HepG2 (cell line): ENCODE measurements around the gene HECTD1. TPM values are rescaled to one million over a fixed set of nuclear protein-coding genes. Genes with fewer than 3 reads are reported as not detected.

ENCODE experiments used
- ATAC-seq: fragments of 200-7000 bp; cut with Tn5 transposase; 3 replicates; pipeline ENCODE4 v1.9.1; 2020; ENCODE audit warnings: mild to moderate bottlenecking, moderate library complexity
- BruUV-seq: library from RNA; stranded (reverse); fragments of 400-500 nt; replicated peaks from 2 replicates; lab custom pipeline; 2021; lab: Mats Ljungman, UMichigan
- CTCF ChIA-PET: fragments of 300-600 bp; formaldehyde crosslinking; extraction: SDS; loops from one replicate; lab custom pipeline; 2021; ENCODE audit warnings: low total read pairs, inconsistent platforms, low intra/inter-chr PET ratio; lab: Yijun Ruan, JAX
- POLR2A ChIA-PET: fragments of 350-600 bp; sonication (Branson Sonifier 250); formaldehyde crosslinking; loops from one replicate; lab custom pipeline; 2020; ENCODE audit warnings: antibody characterized with exemption, inconsistent platforms; lab: Yijun Ruan, JAX
- DNase-seq: peaks from one replicate; pipeline ENCODE4 v3.0.0-alpha.2; 2015; ENCODE audit warnings: low spot score
- FAIRE-seq: peaks from 3 replicates; lab custom pipeline; 2011; peaks lifted over from hg19 to GRCh38; lab: Jason Lieb, UNC
- H2AFZ ChIP-seq: one replicate; pipeline ENCODE4 v1.6.1; 2011; ENCODE audit warnings: low read length, inconsistent platforms
- H3K27ac ChIP-seq: fragments of 300-600 bp; 3 replicates; pipeline ENCODE4 v1.8.0; 2011; ENCODE audit warnings: mixed run types, mild to moderate bottlenecking, mixed read lengths, low read length, inconsistent platforms; ENCODE audit not compliant: insufficient read depth; ENCODE audit errors: extremely low read length
- H3K27me3 ChIP-seq, 2 experiments: fragments of 200-600 bp in 1 of 2; 2 replicates in 1 of 2; 3 replicates in 1 of 2; pipeline versions ENCODE4 v1.6.0 to v1.8.0; 2011; ENCODE audit warnings: low read length in 2 of 2, mild to moderate bottlenecking in 2 of 2, moderate library complexity in 2 of 2, inconsistent platforms in 1 of 2; ENCODE audit not compliant: insufficient read depth in 2 of 2, control insufficient read depth in 1 of 2
- H3K36me3 ChIP-seq, 2 experiments: fragments of 200-600 bp in 1 of 2; replicated peaks in 1 of 2; 2 replicates in 1 of 2; 3 replicates in 1 of 2; pipeline versions ENCODE4 v1.5.1 to v1.8.0; 2011; ENCODE audit warnings: low read length in 2 of 2, inconsistent platforms in 1 of 2; ENCODE audit not compliant: insufficient read depth in 2 of 2, control insufficient read depth in 1 of 2
- H3K4me1 ChIP-seq: 2 replicates; pipeline ENCODE4 v1.5.1; 2012; ENCODE audit warnings: low read length, inconsistent platforms; ENCODE audit not compliant: insufficient read depth
- H3K4me2 ChIP-seq: 2 replicates; pipeline ENCODE4 v1.6.0; 2011; ENCODE audit warnings: low read depth, low read length, inconsistent platforms
- H3K4me3 ChIP-seq, 3 experiments: fragments of 200-600 bp in 1 of 3; sonication (generic), shearing (Covaris generic) in 1 of 3; replicated peaks in 1 of 3; 2 replicates each; pipeline ENCODE4 v1.5.1; 2011 to 2016; ENCODE audit warnings: low read length in 3 of 3, inconsistent platforms in 2 of 3, low read depth in 2 of 3, mild to moderate bottlenecking in 2 of 3, control low read depth in 1 of 3, mixed read lengths in 1 of 3; ENCODE audit not compliant: insufficient read depth in 1 of 3
- H3K79me2 ChIP-seq: one replicate; pipeline ENCODE4 v1.6.1; 2011; ENCODE audit warnings: low read length, inconsistent platforms; ENCODE audit not compliant: insufficient read depth
- H3K9ac ChIP-seq: 2 replicates; pipeline ENCODE4 v1.6.0; 2011; ENCODE audit warnings: mild to moderate bottlenecking, low read depth, low read length, inconsistent platforms; ENCODE audit not compliant: insufficient read depth
- H3K9me3 ChIP-seq: 2 replicates; pipeline ENCODE4 v1.5.1; 2012; ENCODE audit warnings: mild to moderate bottlenecking, low read length
- H4K20me1 ChIP-seq: 2 replicates; pipeline ENCODE4 v1.6.0; 2011; ENCODE audit warnings: inconsistent platforms, mild to moderate bottlenecking, low read length, moderate library complexity; ENCODE audit not compliant: insufficient read depth
- ADNP ChIP-seq: sonication (generic); formaldehyde crosslinking; IDR thresholded peaks from 2 replicates; pipeline ENCODE4 v1.4.0; 2020; ENCODE audit warnings: missing genetic modification reagents
- AGO1 ChIP-seq: fragments of 200-400 bp; formaldehyde crosslinking; IDR thresholded peaks from 2 replicates; pipeline ENCODE4 v1.6.1; 2017; ENCODE audit warnings: mild to moderate bottlenecking, low read depth, low read length, moderate library complexity; ENCODE audit not compliant: poor library complexity, severe bottlenecking
- HMGA1 ChIP-seq: sonication (generic); formaldehyde crosslinking; conservative IDR thresholded peaks from 2 replicates; pipeline ENCODE4 v1.4.0; 2020; ENCODE audit warnings: missing genetic modification reagents
- RFX5 ChIP-seq: IDR thresholded peaks from 2 replicates; pipeline ENCODE4 v1.6.1; 2011; ENCODE audit warnings: low read depth, low read length, improper control_type of control experiment
- SP140L ChIP-seq: sonication (generic); formaldehyde crosslinking; IDR thresholded peaks from 2 replicates; pipeline ENCODE4 v1.4.0; 2020; ENCODE audit warnings: missing genetic modification reagents, borderline replicate concordance
- TARDBP ChIP-seq: sonication (generic); formaldehyde crosslinking; IDR thresholded peaks from 2 replicates; pipeline ENCODE4 v1.8.0; 2022; ENCODE audit warnings: mild to moderate bottlenecking, missing genetic modification reagents
- ZNF121 ChIP-seq: sonication (generic); formaldehyde crosslinking; IDR thresholded peaks from 2 replicates; pipeline ENCODE4 v1.5.0; 2020; ENCODE audit warnings: mild to moderate bottlenecking, missing genetic modification reagents
- ZNF598 ChIP-seq: sonication (generic); formaldehyde crosslinking; IDR thresholded peaks from 2 replicates; pipeline ENCODE4 v1.5.1; 2020; ENCODE audit warnings: mild to moderate bottlenecking, missing genetic modification reagents, borderline replicate concordance
- ZNF776 ChIP-seq: sonication (generic); formaldehyde crosslinking; IDR thresholded peaks from 2 replicates; pipeline ENCODE4 v1.4.0; 2020; ENCODE audit warnings: mild to moderate bottlenecking, missing genetic modification reagents
- WGBS: methylation state at CpG from one replicate; pipeline ENCODE4 v1.1.6; 2017; ENCODE audit warnings: low lambda C conversion rate; 5-methylcytosine and 5-hydroxymethylcytosine counted together
- in situ Hi-C: cut with HindIII; loops from 2 replicates; pipeline ENCODE4 v1.10.0; 2017; ENCODE audit warnings: low pct_unique_long_range_greater_than_20kb; ENCODE audit not compliant: extremely low pct_ligation_motif_present
- intact Hi-C: fragments of 100-400 bp; cut with micrococcal nuclease; formaldehyde crosslinking; loops from one replicate; pipeline ENCODE4 v1.10.0; 2022; ENCODE audit not compliant: unreplicated experiment
- polyA plus RNA-seq, 8 experiments: library from polyadenylated mRNA; depleted of rRNA in 3 of 8; stranded (reverse) in 7 of 8; unstranded in 1 of 8; fragments of >200 nt; fragmentation: Illumina TruSeq in 4 of 8; extraction: Trizol in 4 of 8; gene quantifications; 2 replicates each; pipeline versions ENCODE4 v1.2.1 to v1.2.3, GENCODE V29; 2011 to 2016; ENCODE audit warnings: low read depth in 4 of 8, missing spikeins in 1 of 8, mixed read lengths in 1 of 8; ENCODE audit not compliant: insufficient read depth in 1 of 8
- total RNA-seq, 5 experiments: library from RNA; depleted of rRNA; stranded (reverse); fragments of >200 nt; fragmentation: Illumina TruSeq; extraction: Trizol; gene quantifications; 2 replicates each; pipeline ENCODE4 v1.2.3, GENCODE V29; 2016; ENCODE audit warnings: low read depth in 1 of 5
- TF ChIP-seq, protein P1 (sequence below): sonication (generic); formaldehyde crosslinking; IDR thresholded peaks from 2 replicates; pipeline ENCODE4 v1.5.0; 2020; ENCODE audit warnings: missing genetic modification reagents
- TF ChIP-seq, protein P2 (sequence below): sonication (generic); formaldehyde crosslinking; IDR thresholded peaks from 2 replicates; pipeline ENCODE4 v1.5.0; 2020; ENCODE audit warnings: mild to moderate bottlenecking, missing genetic modification reagents, moderate library complexity
- TF ChIP-seq, protein P3 (sequence below): sonication (generic); formaldehyde crosslinking; conservative IDR thresholded peaks from 2 replicates; pipeline ENCODE4 v1.8.1; 2023; ENCODE audit warnings: missing genetic modification reagents
- TF ChIP-seq, protein P4 (sequence below): IDR thresholded peaks from 2 replicates; pipeline ENCODE4 v1.6.1; 2016; ENCODE audit warnings: mild to moderate bottlenecking, missing biosample characterization, missing genetic modification reagents
- TF ChIP-seq, protein P5 (sequence below): fragments of 450-650 bp; IDR thresholded peaks from 2 replicates; pipeline ENCODE4 v1.6.1; 2017; ENCODE audit warnings: mild to moderate bottlenecking
- TF ChIP-seq, protein P6 (sequence below): sonication (generic); formaldehyde crosslinking; conservative IDR thresholded peaks from 2 replicates; pipeline ENCODE4 v1.8.0; 2022; ENCODE audit warnings: low read depth, missing genetic modification reagents

Gene HECTD1
- total and polyA plus RNA-seq, 2 of the 13 experiments (the other 11 are each of a cell fraction or from before 2014, with no cell fraction given), result 312 to 560 TPM

DNA sequence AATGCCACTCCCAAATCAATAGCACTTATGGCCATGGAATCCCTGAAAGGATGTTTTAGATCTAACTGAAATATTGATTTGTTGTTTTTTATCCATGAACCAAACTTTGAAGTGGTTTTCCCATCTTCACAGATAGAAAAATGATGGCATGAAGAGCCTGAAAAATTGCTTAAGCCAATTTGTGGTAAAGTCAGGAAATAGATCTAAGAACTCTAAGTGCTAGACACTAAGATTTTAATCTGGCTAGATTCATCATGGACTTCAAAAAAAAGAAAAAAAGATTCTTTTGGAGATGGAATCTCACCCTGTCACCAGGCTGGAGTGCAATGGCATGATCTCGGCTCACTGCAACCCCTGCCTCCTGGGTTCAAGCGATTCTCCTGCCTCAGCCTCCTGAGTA lies 136.4 kb downstream of the HECTD1 start (continued):
- TF ChIP-seq, protein P1, sequence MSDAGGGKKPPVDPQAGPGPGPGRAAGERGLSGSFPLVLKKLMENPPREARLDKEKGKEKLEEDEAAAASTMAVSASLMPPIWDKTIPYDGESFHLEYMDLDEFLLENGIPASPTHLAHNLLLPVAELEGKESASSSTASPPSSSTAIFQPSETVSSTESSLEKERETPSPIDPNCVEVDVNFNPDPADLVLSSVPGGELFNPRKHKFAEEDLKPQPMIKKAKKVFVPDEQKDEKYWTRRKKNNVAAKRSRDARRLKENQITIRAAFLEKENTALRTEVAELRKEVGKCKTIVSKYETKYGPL (CRISPR knock-in tag), result no peak
- no peak for TF ChIP-seq ADNP (CRISPR knock-in tag)
- TF ChIP-seq, protein P2, sequence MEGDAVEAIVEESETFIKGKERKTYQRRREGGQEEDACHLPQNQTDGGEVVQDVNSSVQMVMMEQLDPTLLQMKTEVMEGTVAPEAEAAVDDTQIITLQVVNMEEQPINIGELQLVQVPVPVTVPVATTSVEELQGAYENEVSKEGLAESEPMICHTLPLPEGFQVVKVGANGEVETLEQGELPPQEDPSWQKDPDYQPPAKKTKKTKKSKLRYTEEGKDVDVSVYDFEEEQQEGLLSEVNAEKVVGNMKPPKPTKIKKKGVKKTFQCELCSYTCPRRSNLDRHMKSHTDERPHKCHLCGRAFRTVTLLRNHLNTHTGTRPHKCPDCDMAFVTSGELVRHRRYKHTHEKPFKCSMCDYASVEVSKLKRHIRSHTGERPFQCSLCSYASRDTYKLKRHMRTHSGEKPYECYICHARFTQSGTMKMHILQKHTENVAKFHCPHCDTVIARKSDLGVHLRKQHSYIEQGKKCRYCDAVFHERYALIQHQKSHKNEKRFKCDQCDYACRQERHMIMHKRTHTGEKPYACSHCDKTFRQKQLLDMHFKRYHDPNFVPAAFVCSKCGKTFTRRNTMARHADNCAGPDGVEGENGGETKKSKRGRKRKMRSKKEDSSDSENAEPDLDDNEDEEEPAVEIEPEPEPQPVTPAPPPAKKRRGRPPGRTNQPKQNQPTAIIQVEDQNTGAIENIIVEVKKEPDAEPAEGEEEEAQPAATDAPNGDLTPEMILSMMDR (CRISPR knock-in tag), result no peak
- no peak for TF ChIP-seq AGO1
- TF ChIP-seq HMGA1 (CRISPR knock-in tag), result no peak
- TF ChIP-seq, protein P3, sequence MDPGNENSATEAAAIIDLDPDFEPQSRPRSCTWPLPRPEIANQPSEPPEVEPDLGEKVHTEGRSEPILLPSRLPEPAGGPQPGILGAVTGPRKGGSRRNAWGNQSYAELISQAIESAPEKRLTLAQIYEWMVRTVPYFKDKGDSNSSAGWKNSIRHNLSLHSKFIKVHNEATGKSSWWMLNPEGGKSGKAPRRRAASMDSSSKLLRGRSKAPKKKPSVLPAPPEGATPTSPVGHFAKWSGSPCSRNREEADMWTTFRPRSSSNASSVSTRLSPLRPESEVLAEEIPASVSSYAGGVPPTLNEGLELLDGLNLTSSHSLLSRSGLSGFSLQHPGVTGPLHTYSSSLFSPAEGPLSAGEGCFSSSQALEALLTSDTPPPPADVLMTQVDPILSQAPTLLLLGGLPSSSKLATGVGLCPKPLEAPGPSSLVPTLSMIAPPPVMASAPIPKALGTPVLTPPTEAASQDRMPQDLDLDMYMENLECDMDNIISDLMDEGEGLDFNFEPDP (CRISPR knock-in tag), result no peak
- TF ChIP-seq, all 625 proteins: peak for 0

DNA sequence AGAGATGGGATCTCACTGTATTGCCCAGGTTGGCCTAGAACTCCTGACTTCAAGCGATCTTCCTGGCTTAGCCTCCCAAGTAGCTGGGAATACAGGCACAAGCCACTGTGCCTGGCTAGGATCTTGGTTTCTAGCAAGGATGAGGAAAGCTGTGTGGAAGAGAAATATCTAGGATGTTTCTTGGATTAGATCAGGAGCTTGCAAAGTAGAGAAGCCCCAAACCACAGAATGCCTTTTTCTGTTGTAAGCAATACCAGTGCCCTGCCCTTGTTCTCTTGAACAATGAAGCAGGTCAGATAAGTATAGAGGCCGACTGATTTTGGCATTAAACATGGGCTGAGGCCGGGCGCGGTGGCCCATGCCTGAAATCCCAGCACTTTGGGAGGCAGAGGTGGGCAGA lies 137.2 kb downstream of the HECTD1 start:
- no peak; the same call in 2 of the 3 replicates for ATAC-seq
- Histone ChIP-seq H3K9me3 (no peaks in the 10 kb centered on the region), H3K4me2 (no peak overlapping the region), H3K79me2 (no peaks in the 10 kb centered on the region), H3K4me1 (no peaks in the 10 kb centered on the region), H3K4me3 (no peak overlapping the region), H3K27me3 (no peaks in the 10 kb centered on the region), H3K9ac (no peak overlapping the region), H3K27ac (no peak overlapping the region), H2AFZ (no peak overlapping the region), H4K20me1 (no peaks in the 10 kb centered on the region), H3K36me3 (peaks cover 1 to 6% of the 10 kb centered on the region in 2 experiments; a peak in 1 of 5 replicates)
- POLR2A ChIA-PET, result interaction anchor here (0.9 kb wide), 1 partner anchor 44 kb away, joined by 3 read pairs; the partner anchor contains the start of gene STRN3
- in situ Hi-C loops (no loop called here), intact Hi-C loops (no loop called here)
- FAIRE-seq, result no peak
- BruUV-seq, result no TSS peak
- CTCF ChIA-PET, result no interaction called here
- no peak for TF ChIP-seq SP140L (CRISPR knock-in tag)
- no peak for TF ChIP-seq ZNF776 (CRISPR knock-in tag)
- TF ChIP-seq, protein P4, sequence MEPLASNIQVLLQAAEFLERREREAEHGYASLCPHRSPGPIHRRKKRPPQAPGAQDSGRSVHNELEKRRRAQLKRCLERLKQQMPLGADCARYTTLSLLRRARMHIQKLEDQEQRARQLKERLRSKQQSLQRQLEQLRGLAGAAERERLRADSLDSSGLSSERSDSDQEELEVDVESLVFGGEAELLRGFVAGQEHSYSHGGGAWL, result 0 out of 2 replicates have a peak, but pooled peaks have one; percentile 8
- no peak for TF ChIP-seq RFX5
- no peak for TF ChIP-seq ZNF598 (CRISPR knock-in tag)
- TF ChIP-seq, protein P5, sequence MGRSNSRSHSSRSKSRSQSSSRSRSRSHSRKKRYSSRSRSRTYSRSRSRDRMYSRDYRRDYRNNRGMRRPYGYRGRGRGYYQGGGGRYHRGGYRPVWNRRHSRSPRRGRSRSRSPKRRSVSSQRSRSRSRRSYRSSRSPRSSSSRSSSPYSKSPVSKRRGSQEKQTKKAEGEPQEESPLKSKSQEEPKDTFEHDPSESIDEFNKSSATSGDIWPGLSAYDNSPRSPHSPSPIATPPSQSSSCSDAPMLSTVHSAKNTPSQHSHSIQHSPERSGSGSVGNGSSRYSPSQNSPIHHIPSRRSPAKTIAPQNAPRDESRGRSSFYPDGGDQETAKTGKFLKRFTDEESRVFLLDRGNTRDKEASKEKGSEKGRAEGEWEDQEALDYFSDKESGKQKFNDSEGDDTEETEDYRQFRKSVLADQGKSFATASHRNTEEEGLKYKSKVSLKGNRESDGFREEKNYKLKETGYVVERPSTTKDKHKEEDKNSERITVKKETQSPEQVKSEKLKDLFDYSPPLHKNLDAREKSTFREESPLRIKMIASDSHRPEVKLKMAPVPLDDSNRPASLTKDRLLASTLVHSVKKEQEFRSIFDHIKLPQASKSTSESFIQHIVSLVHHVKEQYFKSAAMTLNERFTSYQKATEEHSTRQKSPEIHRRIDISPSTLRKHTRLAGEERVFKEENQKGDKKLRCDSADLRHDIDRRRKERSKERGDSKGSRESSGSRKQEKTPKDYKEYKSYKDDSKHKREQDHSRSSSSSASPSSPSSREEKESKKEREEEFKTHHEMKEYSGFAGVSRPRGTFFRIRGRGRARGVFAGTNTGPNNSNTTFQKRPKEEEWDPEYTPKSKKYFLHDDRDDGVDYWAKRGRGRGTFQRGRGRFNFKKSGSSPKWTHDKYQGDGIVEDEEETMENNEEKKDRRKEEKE, result no peak
- TF ChIP-seq TARDBP (CRISPR knock-in tag), result no peak
- TF ChIP-seq, protein P6, sequence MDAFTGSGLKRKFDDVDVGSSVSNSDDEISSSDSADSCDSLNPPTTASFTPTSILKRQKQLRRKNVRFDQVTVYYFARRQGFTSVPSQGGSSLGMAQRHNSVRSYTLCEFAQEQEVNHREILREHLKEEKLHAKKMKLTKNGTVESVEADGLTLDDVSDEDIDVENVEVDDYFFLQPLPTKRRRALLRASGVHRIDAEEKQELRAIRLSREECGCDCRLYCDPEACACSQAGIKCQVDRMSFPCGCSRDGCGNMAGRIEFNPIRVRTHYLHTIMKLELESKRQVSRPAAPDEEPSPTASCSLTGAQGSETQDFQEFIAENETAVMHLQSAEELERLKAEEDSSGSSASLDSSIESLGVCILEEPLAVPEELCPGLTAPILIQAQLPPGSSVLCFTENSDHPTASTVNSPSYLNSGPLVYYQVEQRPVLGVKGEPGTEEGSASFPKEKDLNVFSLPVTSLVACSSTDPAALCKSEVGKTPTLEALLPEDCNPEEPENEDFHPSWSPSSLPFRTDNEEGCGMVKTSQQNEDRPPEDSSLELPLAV, result no peak
- peak; percentile 33; the same call in 1 of the 2 replicates for TF ChIP-seq ZNF121 (CRISPR knock-in tag)
- WGBS, result 90% methylated on average over 5 of the region's 5 CpGs
- no peak for DNase-seq
